Measurements from ENCODE around the gene CIDEA.
"Not testable (repeated sequence)": the region's sequence is repeated elsewhere in the genome, so short reads cannot be mapped to it uniquely, and the experiment has no call there.

Gene CIDEA

GRCh38 chr18:12254136-12254819 is at the start of gene CIDEA:
TSS of gene CIDEA (plus strand) at chr18:12254361. CDS start at chr18:12254384, 23 bp downstream.
- H3K36me3 ChIP-seq (ENCODE audit: low read length) = no peaks in the 10 kb centered on the region
- H2AFZ ChIP-seq (ENCODE audit: low read depth, low read length, severe bottlenecking) = no peak within 1 kb of the TSS
- TF ChIP-seq CTCF (IDR thresholded peaks at IDR 0.05; ENCODE audit: insufficient read depth, low read length, poor library complexity, severe bottlenecking) (no peak), EZH2phosphoT487 (conservative IDR thresholded peaks at IDR 0.05; ENCODE audit: low read length) (no peak)
- H3K27ac ChIP-seq (ENCODE audit: low read depth, low read length) = no peak within 1 kb of the TSS
- no peaks in the 10 kb centered on the region for H3K9me2 ChIP-seq (replicated peaks; ENCODE audit: insufficient read depth, low read length)
- no peak within 1 kb of the TSS for H3K4me3 ChIP-seq (ENCODE audit: insufficient read depth, low read length, poor library complexity, severe bottlenecking)
- no peak within 1 kb of the TSS for H3K4me2 ChIP-seq (ENCODE audit: low read depth, low read length, poor library complexity, severe bottlenecking)
- no peaks in the 10 kb centered on the region for H4K20me1 ChIP-seq (ENCODE audit: low read depth, low read length)
- no peak within 1 kb of the TSS for H3K9ac ChIP-seq (ENCODE audit: low read length)
- H3K9me3 ChIP-seq (ENCODE audit: insufficient read depth, low read length) = no peaks in the 10 kb centered on the region
- H3K27me3 ChIP-seq (ENCODE audit: low read length) = no peaks in the 10 kb centered on the region
- H3F3A ChIP-seq (ENCODE audit: insufficient read depth) = no peaks in the 10 kb centered on the region
- H3K79me2 ChIP-seq (ENCODE audit: insufficient read depth, low read length) = no peaks in the 10 kb centered on the region

GRCh38 chr18:12208296-12209153 is 45.6 kb upstream of the CIDEA start:
- H3K4me2 ChIP-seq (ENCODE audit: low read depth, low read length, poor library complexity, severe bottlenecking); H3K9me2 ChIP-seq (replicated peaks; ENCODE audit: insufficient read depth, low read length); H3K27me3 ChIP-seq (ENCODE audit: low read length); H3K9ac ChIP-seq (ENCODE audit: low read length); H3K9me3 ChIP-seq (ENCODE audit: insufficient read depth, low read length); H3K4me3 ChIP-seq (ENCODE audit: insufficient read depth, low read length, poor library complexity, severe bottlenecking); H4K20me1 ChIP-seq (ENCODE audit: low read depth, low read length); H3K79me2 ChIP-seq (ENCODE audit: insufficient read depth, low read length); H3K36me3 ChIP-seq (ENCODE audit: low read length); H3K27ac ChIP-seq (ENCODE audit: low read depth, low read length); H2AFZ ChIP-seq (ENCODE audit: low read depth, low read length, severe bottlenecking); H3F3A ChIP-seq (ENCODE audit: insufficient read depth): not testable (repeated sequence)

- not testable (repeated sequence) for H3K4me3 ChIP-seq (ENCODE audit: insufficient read depth, low read length, poor library complexity, severe bottlenecking); H3K9me3 ChIP-seq (ENCODE audit: insufficient read depth, low read length); H3K4me2 ChIP-seq (ENCODE audit: low read depth, low read length, poor library complexity, severe bottlenecking); H3K27ac ChIP-seq (ENCODE audit: low read depth, low read length); H3F3A ChIP-seq (ENCODE audit: insufficient read depth); H4K20me1 ChIP-seq (ENCODE audit: low read depth, low read length); H3K79me2 ChIP-seq (ENCODE audit: insufficient read depth, low read length); H3K27me3 ChIP-seq (ENCODE audit: low read length); H3K9me2 ChIP-seq (replicated peaks; ENCODE audit: insufficient read depth, low read length); H3K9ac ChIP-seq (ENCODE audit: low read length); H2AFZ ChIP-seq (ENCODE audit: low read depth, low read length, severe bottlenecking); H3K36me3 ChIP-seq (ENCODE audit: low read length)
Observed at GRCh38 chr18:12212308-12212707, 41.9 kb upstream of the CIDEA start.

GRCh38 chr18:12214296-12215005 is 39.7 kb upstream of the CIDEA start:
- not testable (repeated sequence) for H3K4me3 ChIP-seq (ENCODE audit: insufficient read depth, low read length, poor library complexity, severe bottlenecking); H3K9ac ChIP-seq (ENCODE audit: low read length); H3K79me2 ChIP-seq (ENCODE audit: insufficient read depth, low read length)

GRCh38 chr18:12216471-12216870 is 37.7 kb upstream of the CIDEA start:
- H3K4me3 ChIP-seq (ENCODE audit: insufficient read depth, low read length, poor library complexity, severe bottlenecking); H3K27me3 ChIP-seq (ENCODE audit: low read length); H3K79me2 ChIP-seq (ENCODE audit: insufficient read depth, low read length); H3K36me3 ChIP-seq (ENCODE audit: low read length); H3K4me2 ChIP-seq (ENCODE audit: low read depth, low read length, poor library complexity, severe bottlenecking); H3K9me2 ChIP-seq (replicated peaks; ENCODE audit: insufficient read depth, low read length); H3K27ac ChIP-seq (ENCODE audit: low read depth, low read length); H2AFZ ChIP-seq (ENCODE audit: low read depth, low read length, severe bottlenecking); H4K20me1 ChIP-seq (ENCODE audit: low read depth, low read length); H3K9me3 ChIP-seq (ENCODE audit: insufficient read depth, low read length); H3K9ac ChIP-seq (ENCODE audit: low read length); H3F3A ChIP-seq (ENCODE audit: insufficient read depth): not testable (repeated sequence)

More at GRCh38 chr18:12214296-12215005, 39.7 kb upstream of the CIDEA start:
- H3K9me2 ChIP-seq (replicated peaks; ENCODE audit: insufficient read depth, low read length); H3K9me3 ChIP-seq (ENCODE audit: insufficient read depth, low read length); H3K27ac ChIP-seq (ENCODE audit: low read depth, low read length); H4K20me1 ChIP-seq (ENCODE audit: low read depth, low read length); H2AFZ ChIP-seq (ENCODE audit: low read depth, low read length, severe bottlenecking); H3F3A ChIP-seq (ENCODE audit: insufficient read depth); H3K4me2 ChIP-seq (ENCODE audit: low read depth, low read length, poor library complexity, severe bottlenecking); H3K36me3 ChIP-seq (ENCODE audit: low read length); H3K27me3 ChIP-seq (ENCODE audit: low read length): not testable (repeated sequence)

- not testable (repeated sequence) for H3K9me3 ChIP-seq (ENCODE audit: insufficient read depth, low read length); H3K9me2 ChIP-seq (replicated peaks; ENCODE audit: insufficient read depth, low read length); H3K27ac ChIP-seq (ENCODE audit: low read depth, low read length); H3K79me2 ChIP-seq (ENCODE audit: insufficient read depth, low read length); H3F3A ChIP-seq (ENCODE audit: insufficient read depth); H3K27me3 ChIP-seq (ENCODE audit: low read length); H3K4me2 ChIP-seq (ENCODE audit: low read depth, low read length, poor library complexity, severe bottlenecking); H2AFZ ChIP-seq (ENCODE audit: low read depth, low read length, severe bottlenecking); H3K36me3 ChIP-seq (ENCODE audit: low read length); H3K9ac ChIP-seq (ENCODE audit: low read length); H3K4me3 ChIP-seq (ENCODE audit: insufficient read depth, low read length, poor library complexity, severe bottlenecking); H4K20me1 ChIP-seq (ENCODE audit: low read depth, low read length)
Observed at GRCh38 chr18:12218603-12219002, 35.6 kb upstream of the CIDEA start.

- not testable (repeated sequence) for H3K27me3 ChIP-seq (ENCODE audit: low read length); H3K36me3 ChIP-seq (ENCODE audit: low read length); H2AFZ ChIP-seq (ENCODE audit: low read depth, low read length, severe bottlenecking); H3K4me2 ChIP-seq (ENCODE audit: low read depth, low read length, poor library complexity, severe bottlenecking); H3K79me2 ChIP-seq (ENCODE audit: insufficient read depth, low read length); H3K27ac ChIP-seq (ENCODE audit: low read depth, low read length); H3K9me2 ChIP-seq (replicated peaks; ENCODE audit: insufficient read depth, low read length); H3K9me3 ChIP-seq (ENCODE audit: insufficient read depth, low read length); H3K4me3 ChIP-seq (ENCODE audit: insufficient read depth, low read length, poor library complexity, severe bottlenecking); H3K9ac ChIP-seq (ENCODE audit: low read length); H4K20me1 ChIP-seq (ENCODE audit: low read depth, low read length); H3F3A ChIP-seq (ENCODE audit: insufficient read depth)
Observed at GRCh38 chr18:12222041-12222440, 32.1 kb upstream of the CIDEA start.

Measured in SU-DHL-6 (cell line).